GM19193 (cell line): ENCODE results near the gene KBTBD2.

Experiments
- POLR2A ChIP-seq: IDR thresholded peaks from 4 replicates; pipeline ENCODE4 v1.6.1; 2011; ENCODE audit not compliant: insufficient read depth, insufficient read length; ENCODE audit errors: extremely low read depth

KBTBD2 gene

GRCh38 chr7:32870298-32870697, 21.3 kb downstream of the KBTBD2 start:
- no peak for TF ChIP-seq POLR2A

GRCh38 chr7:32869716-32870115, 21.8 kb downstream of the KBTBD2 start:
- TF ChIP-seq POLR2A: no peak

- TF ChIP-seq POLR2A: no peak
These were observed 23.4 kb downstream of the KBTBD2 start for GRCh38 chr7:32868116-32868515.

GRCh38 chr7:32865448-32866030, 26.0 kb downstream of the KBTBD2 start:
- TF ChIP-seq POLR2A: no peak

- TF ChIP-seq POLR2A: no peak
These were observed 31.5 kb downstream of the KBTBD2 start for GRCh38 chr7:32860090-32860489.

GRCh38 chr7:32858648-32859047, 32.9 kb downstream of the KBTBD2 start:
- no peak for TF ChIP-seq POLR2A

- TF ChIP-seq POLR2A: no peak
These were observed 44.8 kb downstream of the KBTBD2 start for GRCh38 chr7:32846630-32847225.
